Heart left ventricle (tissue), 16 donors: ENCODE data around the gene CYB5A. TPM values are rescaled to one million over a fixed set of nuclear protein-coding genes. Genes with fewer than 3 reads are reported as not detected.

Source experiments
- ATAC-seq, 4 donors: fragments of 200-7000 bp; cut with Tn5 transposase; one replicate each; pipeline ENCODE4 v1.9.1; 2020 to 2022; ENCODE audit warnings: moderate library complexity in 4 of 4, mild to moderate bottlenecking in 3 of 4, moderate number of reproducible peaks in 1 of 4
- DNase-seq, 5 donors: peaks; one replicate each; pipeline ENCODE4 v3.0.0-alpha.2; 2020
- H3K27ac ChIP-seq, 12 donors: fragments of 200-600 bp; sonication (generic) in 4 of 12; one replicate each; pipeline versions ENCODE4 v1.5.0 to v1.8.0; 2016 to 2022; ENCODE audit warnings: mild to moderate bottlenecking in 2 of 12
- H3K27me3 ChIP-seq, 9 donors: fragments of 200-600 bp; sonication (generic) in 2 of 9; one replicate each; pipeline versions ENCODE4 v1.5.1 to v1.8.0; 2016 to 2022; ENCODE audit warnings: mild to moderate bottlenecking in 3 of 9
- H3K36me3 ChIP-seq, 9 donors: fragments of 200-600 bp; sonication (generic) in 2 of 9; one replicate each; pipeline versions ENCODE4 v1.5.0 to v1.8.0; 2018 to 2022; ENCODE audit warnings: mild to moderate bottlenecking in 2 of 9
- H3K4me1 ChIP-seq, 12 donors: fragments of 200-600 bp; sonication (generic) in 4 of 12; one replicate each; pipeline versions ENCODE4 v1.5.0 to v1.8.0; 2016 to 2022; ENCODE audit warnings: mild to moderate bottlenecking in 3 of 12
- H3K4me3 ChIP-seq, 12 donors: fragments of 200-600 bp; sonication (generic) in 4 of 12; one replicate each; pipeline versions ENCODE4 v1.5.0 to v1.8.0; 2017 to 2022; ENCODE audit warnings: mild to moderate bottlenecking in 9 of 12, moderate library complexity in 4 of 12
- H3K9me3 ChIP-seq, 12 donors: fragments of 200-600 bp; sonication (generic) in 4 of 12; one replicate each; pipeline versions ENCODE4 v1.5.0 to v1.8.0; 2016 to 2022; ENCODE audit warnings: mild to moderate bottlenecking in 1 of 12
- CTCF ChIP-seq, 12 donors: fragments of 200-600 bp; sonication (generic) in 4 of 12; IDR thresholded peaks; one replicate each; pipeline versions ENCODE4 v1.5.0 to v1.8.0; 2018 to 2022; ENCODE audit warnings: antibody characterized with exemption in 12 of 12, mild to moderate bottlenecking in 5 of 12
- POLR2A ChIP-seq, 2 donors: fragments of 450-650 bp; IDR thresholded peaks; one replicate each; pipeline ENCODE4 v1.6.1; 2017; ENCODE audit warnings: antibody characterized with exemption in 2 of 2, mild to moderate bottlenecking in 2 of 2, moderate library complexity in 2 of 2
- WGBS, 4 donors: extraction: QIAGEN DNeasy Blood & Tissue Kit in 2 of 4; methylation state at CpG; one replicate each; pipeline versions ENCODE4 v1.1.5 to v1.1.7; 2013 to 2018; 5-methylcytosine and 5-hydroxymethylcytosine counted together
- intact Hi-C, 10 donors: fragments of 100-400 bp; cut with DNase I; formaldehyde crosslinking; loops; one replicate each; pipeline versions ENCODE4 v1.11.1 to v1.14.2; 2022
- polyA plus RNA-seq, 2 donors: library from polyadenylated mRNA; stranded (reverse); fragments of 200-250 nt; gene quantifications; one replicate each; pipeline ENCODE4 v1.2.3, GENCODE V29; 2013
- total RNA-seq, 9 donors: library from RNA; depleted of rRNA in 2 of 9; stranded (reverse); fragments of >200 nt in 2 of 9; fragmentation: NEBNext Ultra II Directional in 3 of 9; extraction: Animal tissue kit (Norgen Biotek cat#: 25700) in 3 of 9; gene quantifications; one replicate each; pipeline versions ENCODE4 v1.1.0 to v1.2.4, GENCODE V29; 2016 to 2023
- donor health status: ischemic (EF 13 %, LVEDD 7.1; RV severe dilation, severe dysfunction).
- donor health status: healthy with polysubstance abuse.
- donor health status: DM: no; HTN: yes; CAD: no.
- donor health status: DM: no; HTN: no; CAD: no.
- donor health status: ischemic (EF 25% LVEDD 6.9; RV normal size, moderate dysfunction).
- donor health status: ischemic (EF 25% LVEDD 5.7; RV mildly dilated, moderate dysfunction).
- donor health status: healthy.
- donor health status: DM: yes; HTN: yes; CAD: no.
- donor health status: ischemic (EF 35%, LVEDD 5.7; RV mildly dilated, moderate dysfunction).
- donor health status: nonischemic (EF 11% LVEDD 7.7; RV severe dilation, severe dysfunction).
- donor health status: DM: yes; HTN: yes; CAD: no.
- donor health status: PGD.
- donor health status: ischemic (EF 29% LVEDD 5.4; RV normal size, mild dysfunction).
- donor health status: nonischemic (EF 23%, LVEDD 6.1; RV moderate dilation, normal function).

The CYB5A gene
- total and polyA plus RNA-seq, 11 donors, result 46.5 to 146 (median 82.6) TPM

GRCh38 chr18:74265546-74266098 lies 26.1 kb downstream of the CYB5A start:
- no peak for TF ChIP-seq CTCF (IDR thresholded peaks at IDR 0.05)
- no peak for TF ChIP-seq POLR2A (IDR thresholded peaks at IDR 0.05)
- Histone ChIP-seq H3K4me3 (no peak overlapping the region), H3K36me3 (peaks cover 0 to 43% (median 22%) of the 10 kb centered on the region in 9 donors), H3K27ac (no peak overlapping the region), H3K9me3 (no peaks in the 10 kb centered on the region), H3K4me1 (peaks cover 0 to 26% (median 16%) of the 10 kb centered on the region in 12 donors), H3K27me3 (no peaks in the 10 kb centered on the region)
- intact Hi-C loops, result no loop called here
- DNase-seq (no peak), ATAC-seq (no peak)
- 91 to 93% (median 92%) methylated on average over 7 to 8 of the region's 8 CpGs for WGBS, 4 donors

- no peak for DNase-seq
- peak in 1 of 4 donors; percentile 33 for ATAC-seq
- no peaks in the 10 kb centered on the region for H3K27me3 ChIP-seq
- H3K36me3 ChIP-seq, result peaks cover 0 to 55% (median 22%) of the 10 kb centered on the region in 9 donors
- intact Hi-C loops, result no loop called here
- WGBS, 4 donors, result 63 to 73% (median 67%) methylated on average over 10 of the region's 10 CpGs
- H3K27ac ChIP-seq, result no peak overlapping the region
- no peak overlapping the region for H3K4me3 ChIP-seq
- no peak for TF ChIP-seq POLR2A (IDR thresholded peaks at IDR 0.05)
- no peak for TF ChIP-seq CTCF (IDR thresholded peaks at IDR 0.05)
- H3K9me3 ChIP-seq, result no peaks in the 10 kb centered on the region
- H3K4me1 ChIP-seq, result peaks cover 0 to 15% (median 8%) of the 10 kb centered on the region in 12 donors
Observed at GRCh38 chr18:74264303-74265020, 27.3 kb downstream of the CYB5A start.

- 74 to 83% (median 79%) methylated on average over 6 of the region's 6 CpGs for WGBS, 4 donors
- H3K36me3 ChIP-seq, result peaks cover 0 to 66% (median 25%) of the 10 kb centered on the region in 9 donors
- DNase-seq (no peak), ATAC-seq (no peak)
- peaks cover 0 to 14% (median 5%) of the 10 kb centered on the region in 12 donors for H3K4me1 ChIP-seq
- no peak overlapping the region for H3K4me3 ChIP-seq
- H3K27ac ChIP-seq, result no peak overlapping the region
- TF ChIP-seq POLR2A (IDR thresholded peaks at IDR 0.05) (no peak), CTCF (IDR thresholded peaks at IDR 0.05) (no peak)
- intact Hi-C loops, result no loop called here
- H3K9me3 ChIP-seq, result no peaks in the 10 kb centered on the region
- no peaks in the 10 kb centered on the region for H3K27me3 ChIP-seq
Observed at GRCh38 chr18:74261053-74261713, 30.6 kb downstream of the CYB5A start.

- Histone ChIP-seq H3K36me3 (peaks cover 0 to 51% (median 22%) of the 10 kb centered on the region in 9 donors), H3K9me3 (no peaks in the 10 kb centered on the region), H3K4me3 (no peak overlapping the region), H3K4me1 (peaks cover 0 to 27% (median 18%) of the 10 kb centered on the region in 12 donors), H3K27me3 (no peaks in the 10 kb centered on the region), H3K27ac (no peak overlapping the region)
- no peak for TF ChIP-seq POLR2A (IDR thresholded peaks at IDR 0.05)
- TF ChIP-seq CTCF (IDR thresholded peaks at IDR 0.05), result no peak
- DNase-seq (no peak), ATAC-seq (no peak)
- intact Hi-C loops, result loop anchor here in 1 of 10 donors (5.0 kb wide), 1 partner anchor 33 kb away; the partner anchor contains the start of gene CYB5A
- WGBS, 4 donors, result 93 to 97% (median 96%) methylated on average over 4 of the region's 4 CpGs
Observed at GRCh38 chr18:74259347-74259746, 32.4 kb downstream of the CYB5A start.
